H9 (cell line): ENCODE results near the gene MT3. TPM values are rescaled to one million over a fixed set of nuclear protein-coding genes. Genes with fewer than 3 reads are reported as not detected.

Source experiments
- DNase-seq: peaks from one replicate; pipeline ENCODE4 v3.0.0-alpha.2; 2017
- H2AFZ ChIP-seq: one replicate; pipeline ENCODE4 v1.6.1; 2013; ENCODE audit warnings: mild to moderate bottlenecking, low read length, control low read depth, moderate library complexity
- H2AK5ac ChIP-seq: 2 replicates; pipeline ENCODE4 v1.6.1; 2013; ENCODE audit warnings: low read length, control low read depth, mixed read lengths; ENCODE audit not compliant: insufficient read length
- H2BK120ac ChIP-seq: one replicate; pipeline ENCODE4 v1.6.1; 2013; ENCODE audit warnings: low read depth, mild to moderate bottlenecking, low read length, control low read depth, inconsistent platforms; ENCODE audit not compliant: poor library complexity, severe bottlenecking
- H2BK12ac ChIP-seq: 2 replicates; pipeline ENCODE4 v1.6.1; 2013; ENCODE audit warnings: low read length, control low read depth, mixed read lengths, low read depth; ENCODE audit not compliant: insufficient read length
- H2BK15ac ChIP-seq: 2 replicates; pipeline ENCODE4 v1.6.1; 2013; ENCODE audit warnings: low read depth, low read length, control low read depth
- H2BK20ac ChIP-seq: one replicate; pipeline ENCODE4 v1.6.1; 2013; ENCODE audit warnings: low read depth, mild to moderate bottlenecking, low read length, control low read depth, inconsistent platforms; ENCODE audit not compliant: poor library complexity, severe bottlenecking
- H2BK5ac ChIP-seq: 2 replicates; pipeline ENCODE4 v1.6.1; 2013; ENCODE audit warnings: low read length, control low read depth, mixed read lengths; ENCODE audit not compliant: insufficient read length
- H3K14ac ChIP-seq: 2 replicates; pipeline ENCODE4 v1.6.1; 2013; ENCODE audit warnings: low read length, control low read depth; ENCODE audit not compliant: insufficient read depth
- H3K18ac ChIP-seq: 2 replicates; pipeline ENCODE4 v1.6.1; 2013; ENCODE audit warnings: low read depth, mild to moderate bottlenecking, mixed read lengths, low read length, control low read depth; ENCODE audit not compliant: insufficient read length
- H3K23ac ChIP-seq: 2 replicates; pipeline ENCODE4 v1.6.1; 2013; ENCODE audit warnings: low read length, control low read depth, mixed read lengths, low read depth; ENCODE audit not compliant: insufficient read length
- H3K23me2 ChIP-seq: 2 replicates; pipeline ENCODE4 v1.6.1; 2013; ENCODE audit warnings: low read depth, mild to moderate bottlenecking, mixed read lengths, low read length, control low read depth; ENCODE audit not compliant: insufficient read length, poor library complexity, severe bottlenecking
- H3K27ac ChIP-seq: 2 replicates; pipeline ENCODE4 v1.5.1; 2013; ENCODE audit warnings: low read length, control low read depth, mixed read lengths, low read depth; ENCODE audit not compliant: insufficient read length
- H3K27me3 ChIP-seq: 2 replicates; pipeline ENCODE4 v1.6.1; 2013; ENCODE audit warnings: low read length, control low read depth, inconsistent platforms; ENCODE audit not compliant: insufficient read depth
- H3K4ac ChIP-seq: 2 replicates; pipeline ENCODE4 v1.6.1; 2013; ENCODE audit warnings: low read depth, mild to moderate bottlenecking, control low read depth, inconsistent platforms, low read length, moderate library complexity
- H3K4me1 ChIP-seq: 2 replicates; pipeline ENCODE4 v1.6.1; 2013; ENCODE audit warnings: low read length, control low read depth, inconsistent platforms; ENCODE audit not compliant: insufficient read depth
- H3K4me2 ChIP-seq: 2 replicates; pipeline ENCODE4 v1.6.1; 2013; ENCODE audit warnings: low read length, control low read depth, mixed read lengths; ENCODE audit not compliant: insufficient read length, insufficient read depth
- H3K56ac ChIP-seq: 2 replicates; pipeline ENCODE4 v1.6.1; 2013; ENCODE audit warnings: low read depth, mild to moderate bottlenecking, mixed read lengths, low read length, control low read depth; ENCODE audit not compliant: insufficient read length
- H3K79me1 ChIP-seq: 2 replicates; pipeline ENCODE4 v1.6.1; 2013; ENCODE audit warnings: low read depth, mild to moderate bottlenecking, moderate library complexity, low read length, control low read depth, inconsistent platforms; ENCODE audit not compliant: insufficient read depth, poor library complexity, severe bottlenecking
- H3K79me2 ChIP-seq: 2 replicates; pipeline ENCODE4 v1.6.1; 2013; ENCODE audit warnings: low read length, control low read depth, inconsistent platforms; ENCODE audit not compliant: insufficient read depth
- H3K9ac ChIP-seq: 2 replicates; pipeline ENCODE4 v1.6.1; 2013; ENCODE audit warnings: low read length, control low read depth, mixed read lengths; ENCODE audit not compliant: insufficient read length; ENCODE audit errors: extremely low read depth
- H3K9me3 ChIP-seq: one replicate; pipeline ENCODE4 v1.6.1; 2013; ENCODE audit warnings: low read depth, low read length, inconsistent platforms; ENCODE audit not compliant: control insufficient read depth
- H3T11ph ChIP-seq: one replicate; pipeline ENCODE4 v1.6.1; 2013; ENCODE audit warnings: mild to moderate bottlenecking, low read length, control low read depth, inconsistent platforms
- H4K20me1 ChIP-seq: one replicate; pipeline ENCODE4 v1.6.1; 2013; ENCODE audit not compliant: control insufficient read depth, insufficient read length, insufficient read depth
- H4K5ac ChIP-seq: 2 replicates; pipeline ENCODE4 v1.6.1; 2013; ENCODE audit warnings: low read depth, mild to moderate bottlenecking, mixed read lengths, low read length, control low read depth; ENCODE audit not compliant: insufficient read length
- H4K8ac ChIP-seq: replicated peaks from 2 replicates; pipeline ENCODE4 v1.6.1; 2013; ENCODE audit warnings: low read length, control low read depth, mixed read lengths, low read depth; ENCODE audit not compliant: insufficient read length
- H4K91ac ChIP-seq: 2 replicates; pipeline ENCODE4 v1.6.1; 2013; ENCODE audit warnings: low read depth, mild to moderate bottlenecking, moderate library complexity, mixed read lengths, low read length, control low read depth; ENCODE audit not compliant: insufficient read length
- H3K27ac Mint-ChIP-seq, 3 experiments: 2 replicates in 2 of 3; 3 replicates in 1 of 3; pipeline ENCODE4 v1.8.0; 2020 to 2021; ENCODE audit warnings: mixed read lengths in 3 of 3, mild to moderate bottlenecking in 1 of 3, moderate library complexity in 1 of 3
- H3K27me3 Mint-ChIP-seq: 2 replicates; pipeline ENCODE4 v1.8.0; 2021; ENCODE audit warnings: low read depth, mild to moderate bottlenecking, moderate library complexity, mixed read lengths
- H3K36me3 Mint-ChIP-seq, 3 experiments: 2 replicates in 2 of 3; 3 replicates in 1 of 3; pipeline ENCODE4 v1.8.0; 2020 to 2021; ENCODE audit warnings: low read depth in 3 of 3, mixed read lengths in 3 of 3; ENCODE audit not compliant: insufficient read depth in 1 of 3
- H3K4me1 Mint-ChIP-seq, 2 experiments: 2 replicates each; pipeline ENCODE4 v1.8.0; 2020; ENCODE audit warnings: mixed read lengths in 2 of 2
- H3K4me3 Mint-ChIP-seq, 2 experiments: 2 replicates in 1 of 2; 3 replicates in 1 of 2; pipeline ENCODE4 v1.8.0; 2020 to 2021; ENCODE audit warnings: mild to moderate bottlenecking in 2 of 2, mixed read lengths in 2 of 2, moderate library complexity in 1 of 2
- H3K9me3 Mint-ChIP-seq, 2 experiments: 2 replicates in 1 of 2; 3 replicates in 1 of 2; pipeline ENCODE4 v1.8.0; 2020; ENCODE audit warnings: mild to moderate bottlenecking in 2 of 2, mixed read lengths in 2 of 2, moderate library complexity in 1 of 2
- WGBS: extraction: QIAGEN DNeasy Blood & Tissue Kit; methylation state at CpG from one replicate; pipeline ENCODE4 v1.1.7; 2013; ENCODE audit warnings: missing lambda C conversion rate, low lambda C conversion rate, mixed read lengths; ENCODE audit not compliant: insufficient read length; ENCODE audit errors: extremely low coverage; 5-methylcytosine and 5-hydroxymethylcytosine counted together
- total RNA-seq: library from RNA; stranded (reverse); gene quantifications from 2 replicates; pipeline ENCODE4 v1.2.1, GENCODE V29; 2021
- TF ChIP-seq, protein P1 (sequence below): fragments of 200-600 bp; sonication (generic); conservative IDR thresholded peaks from 3 replicates; pipeline ENCODE4 v1.8.0; 2021; ENCODE audit warnings: antibody characterized with exemption, mild to moderate bottlenecking

Gene MT3
- total RNA-seq, 1 experiment from 2014 or later = not detected

DNA sequence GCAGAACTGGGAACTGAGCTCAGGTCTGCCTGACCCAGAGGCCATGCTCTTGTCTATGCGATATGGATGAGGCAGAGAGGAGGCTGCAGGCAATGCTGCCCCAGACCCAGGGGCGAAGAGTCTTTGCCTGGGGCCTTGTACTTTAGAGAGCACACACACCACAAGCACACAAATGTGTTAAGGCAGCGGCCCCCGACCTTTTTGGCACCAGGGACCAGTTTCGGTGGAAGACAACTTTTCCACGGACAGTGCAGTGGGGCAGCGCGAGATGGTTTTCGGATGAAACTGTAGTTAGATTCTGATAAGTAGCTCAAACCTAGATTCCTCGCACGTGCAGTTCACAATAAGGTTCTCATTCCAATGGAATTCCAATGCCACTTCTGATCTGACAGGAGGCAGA, 17.8 kb upstream of the MT3 start:
- Histone ChIP-seq H3K4me2 (no peak overlapping the region), H3K27ac (no peak overlapping the region), H3K23me2 (no peaks in the 10 kb centered on the region), H3K27me3 (no peaks in the 10 kb centered on the region), H3K14ac (no peak overlapping the region), H3K4me1 (no peaks in the 10 kb centered on the region), H2BK12ac (no peak overlapping the region), H3K79me2 (no peaks in the 10 kb centered on the region), H3K79me1 (no peaks in the 10 kb centered on the region), H4K8ac (no peak overlapping the region), H3K56ac (no peak overlapping the region), H2AFZ (no peak overlapping the region), H3K9me3 (no peaks in the 10 kb centered on the region), H2BK5ac (no peak overlapping the region), H3K9ac (no peak overlapping the region), H2BK120ac (no peak overlapping the region), H3K4ac (no peak overlapping the region), H4K91ac (no peak overlapping the region), H3K18ac (no peak overlapping the region), H4K20me1 (no peaks in the 10 kb centered on the region), H2BK20ac (no peak overlapping the region), H3K23ac (no peak overlapping the region), H2AK5ac (no peak overlapping the region), H3T11ph (no peak overlapping the region), H2BK15ac (no peak overlapping the region), H4K5ac (no peak overlapping the region)
- Mint-ChIP-seq H3K4me1 (no peaks in the 10 kb centered on the region), H3K27me3 (peaks cover 24% of the 10 kb centered on the region), H3K36me3 (no peaks in the 10 kb centered on the region), H3K27ac (no peak overlapping the region; a peak in 1 of 7 replicates), H3K9me3 (peaks cover 3 to 4% of the 10 kb centered on the region in 2 experiments; a peak in 3 of 5 replicates), H3K4me3 (no peak overlapping the region)
- TF ChIP-seq, protein P1, sequence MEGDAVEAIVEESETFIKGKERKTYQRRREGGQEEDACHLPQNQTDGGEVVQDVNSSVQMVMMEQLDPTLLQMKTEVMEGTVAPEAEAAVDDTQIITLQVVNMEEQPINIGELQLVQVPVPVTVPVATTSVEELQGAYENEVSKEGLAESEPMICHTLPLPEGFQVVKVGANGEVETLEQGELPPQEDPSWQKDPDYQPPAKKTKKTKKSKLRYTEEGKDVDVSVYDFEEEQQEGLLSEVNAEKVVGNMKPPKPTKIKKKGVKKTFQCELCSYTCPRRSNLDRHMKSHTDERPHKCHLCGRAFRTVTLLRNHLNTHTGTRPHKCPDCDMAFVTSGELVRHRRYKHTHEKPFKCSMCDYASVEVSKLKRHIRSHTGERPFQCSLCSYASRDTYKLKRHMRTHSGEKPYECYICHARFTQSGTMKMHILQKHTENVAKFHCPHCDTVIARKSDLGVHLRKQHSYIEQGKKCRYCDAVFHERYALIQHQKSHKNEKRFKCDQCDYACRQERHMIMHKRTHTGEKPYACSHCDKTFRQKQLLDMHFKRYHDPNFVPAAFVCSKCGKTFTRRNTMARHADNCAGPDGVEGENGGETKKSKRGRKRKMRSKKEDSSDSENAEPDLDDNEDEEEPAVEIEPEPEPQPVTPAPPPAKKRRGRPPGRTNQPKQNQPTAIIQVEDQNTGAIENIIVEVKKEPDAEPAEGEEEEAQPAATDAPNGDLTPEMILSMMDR = no peak
- WGBS = no CpG with 5 or more reads among the region's 11 CpGs
- DNase-seq = no peak
